OCI-LY3 (cell line): ENCODE data around the gene MGARP.

Experiments used
- H2AFZ ChIP-seq: fragments of 200-600, 300-600 bp; shearing (Covaris generic); 2 replicates; pipeline ENCODE4 v1.6.0; 2014; ENCODE audit warnings: antibody characterized with exemption, low read depth, low read length
- H3K27ac ChIP-seq: fragments of 200-600, 300-600 bp; sonication (generic); 2 replicates; pipeline ENCODE4 v1.5.1; 2014; ENCODE audit warnings: mild to moderate bottlenecking, low read length, moderate library complexity, mixed read lengths
- H3K27me3 ChIP-seq: fragments of 200-600, 300-600 bp; sonication (generic); 2 replicates; pipeline ENCODE4 v1.6.1; 2014; ENCODE audit warnings: low read depth, low read length, mixed read lengths
- H3K36me3 ChIP-seq: fragments of 200-600, 300-600 bp; sonication (generic); replicated peaks from 2 replicates; pipeline ENCODE3; 2014; ENCODE audit warnings: low read depth, low read length, mixed read lengths
- H3K4me1 ChIP-seq: fragments of 300-600, 200-600 bp; sonication (generic); 2 replicates; pipeline ENCODE4 v1.6.1; 2014; ENCODE audit warnings: low read length, mixed read lengths
- H3K4me2 ChIP-seq: fragments of 200-600, 300-600 bp; sonication (generic); 2 replicates; pipeline ENCODE4 v1.6.1; 2014; ENCODE audit warnings: low read length, mixed read lengths
- H3K4me3 ChIP-seq: fragments of 300-600, 200-600 bp; sonication (generic); 2 replicates; pipeline ENCODE4 v1.5.1; 2014; ENCODE audit warnings: antibody characterized with exemption, mild to moderate bottlenecking, low read length, moderate library complexity
- H3K79me2 ChIP-seq: fragments of 300-600, 200-600 bp; shearing (Covaris generic); 2 replicates; pipeline ENCODE4 v1.6.1; 2014; ENCODE audit warnings: mild to moderate bottlenecking, low read length, mixed read lengths
- H3K9ac ChIP-seq: fragments of 300-600, 200-600 bp; shearing (Covaris generic); 2 replicates; pipeline ENCODE4 v1.6.0; 2014; ENCODE audit warnings: mild to moderate bottlenecking, low read length, moderate library complexity
- H3K9me3 ChIP-seq: fragments of 200-600, 300-600 bp; shearing (Covaris generic); 2 replicates; pipeline ENCODE4 v1.6.1; 2014; ENCODE audit warnings: low read length, mixed read lengths; ENCODE audit not compliant: insufficient read depth
- H4K20me1 ChIP-seq: fragments of 200-600, 300-600 bp; sonication (generic); 2 replicates; pipeline ENCODE4 v1.6.1; 2016; ENCODE audit warnings: low read length, mixed read lengths; ENCODE audit not compliant: insufficient read depth
- EZH2phosphoT487 ChIP-seq: fragments of 200-600 bp; shearing (Covaris generic); IDR thresholded peaks from 2 replicates; pipeline ENCODE4 v1.6.1; 2018; ENCODE audit warnings: antibody characterized with exemption, mixed run types, low read depth
- TF ChIP-seq, protein P1 (sequence below): fragments of 200-600, 300-600 bp; sonication (generic); IDR thresholded peaks from 2 replicates; pipeline ENCODE4 v1.5.1; 2014; ENCODE audit warnings: antibody characterized with exemption, low read length, low read depth

Gene MGARP

DNA sequence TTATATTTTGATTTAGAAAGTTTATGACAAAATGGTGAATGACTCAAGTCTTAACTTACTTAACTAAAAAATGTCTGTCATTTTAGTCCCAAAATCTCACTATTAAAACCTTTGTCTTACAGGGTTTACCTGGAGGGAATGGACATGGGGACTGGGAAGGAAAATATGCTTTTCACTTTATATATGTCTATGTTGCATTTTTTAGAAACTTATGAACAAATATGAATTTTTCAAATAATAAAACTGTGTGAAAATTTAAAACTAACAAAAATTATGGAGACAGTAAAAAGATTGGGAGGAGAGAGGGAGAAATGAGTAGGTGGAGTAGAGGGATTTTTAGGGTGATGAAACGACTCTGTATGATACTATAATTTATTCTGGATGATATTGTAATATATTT lies 6.2 kb downstream of the MGARP start:
- Histone ChIP-seq H3K27ac (no peak overlapping the region), H3K9me3 (no peaks in the 10 kb centered on the region), H3K9ac (no peak overlapping the region), H3K36me3 (no peaks in the 10 kb centered on the region), H3K4me1 (peaks cover 6% of the 10 kb centered on the region), H3K79me2 (no peaks in the 10 kb centered on the region), H4K20me1 (no peaks in the 10 kb centered on the region), H3K4me3 (no peak overlapping the region), H3K4me2 (no peak overlapping the region), H3K27me3 (peaks cover 11% of the 10 kb centered on the region; the same call in 1 of the 2 replicates), H2AFZ (no peak overlapping the region)
- TF ChIP-seq, protein P1, sequence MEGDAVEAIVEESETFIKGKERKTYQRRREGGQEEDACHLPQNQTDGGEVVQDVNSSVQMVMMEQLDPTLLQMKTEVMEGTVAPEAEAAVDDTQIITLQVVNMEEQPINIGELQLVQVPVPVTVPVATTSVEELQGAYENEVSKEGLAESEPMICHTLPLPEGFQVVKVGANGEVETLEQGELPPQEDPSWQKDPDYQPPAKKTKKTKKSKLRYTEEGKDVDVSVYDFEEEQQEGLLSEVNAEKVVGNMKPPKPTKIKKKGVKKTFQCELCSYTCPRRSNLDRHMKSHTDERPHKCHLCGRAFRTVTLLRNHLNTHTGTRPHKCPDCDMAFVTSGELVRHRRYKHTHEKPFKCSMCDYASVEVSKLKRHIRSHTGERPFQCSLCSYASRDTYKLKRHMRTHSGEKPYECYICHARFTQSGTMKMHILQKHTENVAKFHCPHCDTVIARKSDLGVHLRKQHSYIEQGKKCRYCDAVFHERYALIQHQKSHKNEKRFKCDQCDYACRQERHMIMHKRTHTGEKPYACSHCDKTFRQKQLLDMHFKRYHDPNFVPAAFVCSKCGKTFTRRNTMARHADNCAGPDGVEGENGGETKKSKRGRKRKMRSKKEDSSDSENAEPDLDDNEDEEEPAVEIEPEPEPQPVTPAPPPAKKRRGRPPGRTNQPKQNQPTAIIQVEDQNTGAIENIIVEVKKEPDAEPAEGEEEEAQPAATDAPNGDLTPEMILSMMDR = no peak
- TF ChIP-seq EZH2phosphoT487 = no peak

DNA sequence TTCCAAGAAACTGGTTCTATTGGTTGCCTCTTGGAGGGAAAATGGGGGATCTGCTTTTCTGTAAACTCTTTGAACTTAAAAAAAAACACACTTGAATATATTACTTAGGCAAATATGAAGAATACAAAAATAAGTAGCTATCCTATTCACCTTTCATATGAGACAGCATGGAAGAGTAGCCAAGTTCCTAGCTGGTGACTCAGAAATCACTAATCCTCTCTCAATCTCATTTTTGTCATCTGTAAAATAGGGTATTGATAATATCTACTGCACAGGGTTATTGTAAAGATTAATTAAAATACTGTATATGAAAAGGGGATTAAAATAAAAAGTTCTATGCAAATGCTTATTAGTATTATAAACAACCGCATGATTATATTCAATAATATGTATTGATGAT lies 12.7 kb downstream of the MGARP start:
- Histone ChIP-seq H2AFZ (no peak overlapping the region), H3K27ac (peak overlapping the region; percentile 84)

DNA sequence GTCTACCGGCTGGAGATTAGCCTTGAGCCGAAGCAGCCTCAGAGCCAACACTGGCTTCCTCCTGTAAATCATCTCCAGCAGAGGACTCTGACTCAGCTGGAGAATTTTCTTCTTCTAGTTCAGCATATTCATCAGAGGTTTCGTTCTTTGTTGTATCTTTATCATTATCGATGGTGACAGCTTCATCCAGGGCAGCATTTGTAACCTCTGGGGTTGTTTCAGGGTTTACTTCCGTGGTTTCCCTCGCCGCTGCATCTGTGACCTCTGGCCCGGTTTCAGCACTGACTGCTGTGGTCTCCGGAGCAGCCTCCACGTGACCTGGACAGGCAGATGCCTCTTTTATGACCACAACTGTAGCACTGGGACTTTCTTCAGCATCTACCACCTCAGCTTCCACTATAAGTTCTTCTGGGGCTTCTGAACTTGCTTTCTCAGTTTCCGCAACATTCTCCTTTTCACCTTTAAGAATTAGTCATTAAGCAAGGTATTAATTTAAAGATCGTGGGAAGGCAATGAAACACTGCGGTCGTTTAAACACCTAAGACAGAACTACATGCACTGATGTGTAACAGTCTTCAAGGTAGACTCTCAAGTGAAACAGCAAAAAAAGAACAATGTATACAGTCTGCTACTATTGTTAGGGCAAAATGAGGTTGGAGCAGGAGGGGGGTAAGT lies 13.3 kb downstream of the MGARP start:
- Histone ChIP-seq H3K79me2 (no peaks in the 10 kb centered on the region), H3K36me3 (no peaks in the 10 kb centered on the region), H3K9me3 (no peaks in the 10 kb centered on the region), H3K27me3 (peaks cover 11% of the 10 kb centered on the region; the same call in 1 of the 2 replicates), H3K4me2 (peak overlapping the region; percentile 81), H2AFZ (0 out of 2 replicates have a peak overlapping the region, but pooled peaks have one; percentile 16), H4K20me1 (no peaks in the 10 kb centered on the region), H3K4me1 (peaks cover 37% of the 10 kb centered on the region), H3K9ac (peak overlapping the region; percentile 53), H3K4me3 (peak overlapping the region; percentile 68), H3K27ac (peak overlapping the region; percentile 84)
- TF ChIP-seq, protein P1 = no peak
- TF ChIP-seq EZH2phosphoT487 = peak; percentile 95

More for the DNA sequence above, 12.7 kb downstream of the MGARP start:
- Histone ChIP-seq H3K9ac (peak overlapping the region; percentile 14; the same call in 1 of the 2 replicates), H3K4me3 (peak overlapping the region; percentile 68), H3K4me1 (peaks cover 37% of the 10 kb centered on the region), H3K79me2 (no peaks in the 10 kb centered on the region), H4K20me1 (no peaks in the 10 kb centered on the region), H3K36me3 (no peaks in the 10 kb centered on the region), H3K9me3 (no peaks in the 10 kb centered on the region), H3K27me3 (peaks cover 11% of the 10 kb centered on the region; the same call in 1 of the 2 replicates), H3K4me2 (peak overlapping the region; percentile 81)
- no peak for TF ChIP-seq EZH2phosphoT487
- TF ChIP-seq, protein P1 = no peak

DNA sequence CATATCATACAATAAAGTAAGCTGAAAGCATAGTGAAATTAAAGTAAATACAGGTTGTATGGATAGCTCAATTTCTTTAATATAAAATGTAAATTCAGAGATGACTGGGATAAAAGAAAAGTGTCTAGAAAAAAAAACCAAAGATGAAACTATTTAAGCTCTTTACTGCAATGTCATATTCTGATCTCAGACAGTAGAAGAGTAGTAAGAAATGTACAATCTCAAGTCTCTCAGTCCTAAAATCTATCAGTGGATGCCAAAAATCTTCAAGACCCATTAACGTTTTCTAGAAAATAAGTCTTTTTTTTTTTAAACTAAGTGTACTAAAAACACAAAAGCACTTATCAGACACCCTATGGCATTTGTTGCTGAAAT lies 13.8 kb downstream of the MGARP start:
- H2AFZ ChIP-seq = 0 out of 2 replicates have a peak overlapping the region, but pooled peaks have one; percentile 16
- H3K4me3 ChIP-seq = peak overlapping the region; percentile 68
- H3K27ac ChIP-seq = peak overlapping the region; percentile 84
- peak overlapping the region; percentile 53 for H3K9ac ChIP-seq
- H3K79me2 ChIP-seq = no peaks in the 10 kb centered on the region
- TF ChIP-seq EZH2phosphoT487 = no peak
- TF ChIP-seq, protein P1 = no peak; the same call in 1 of the 2 replicates
- H3K36me3 ChIP-seq = no peaks in the 10 kb centered on the region
- peak overlapping the region; percentile 81 for H3K4me2 ChIP-seq
- peaks cover 37% of the 10 kb centered on the region for H3K4me1 ChIP-seq
- peaks cover 11% of the 10 kb centered on the region; the same call in 1 of the 2 replicates for H3K27me3 ChIP-seq
- H4K20me1 ChIP-seq = no peaks in the 10 kb centered on the region
- no peaks in the 10 kb centered on the region for H3K9me3 ChIP-seq
